HG03175 (cell line): ENCODE measurements around the gene NAV1.

Experiments used
- ATAC-seq: cut with Tn5 transposase; IDR thresholded peaks from one replicate; pipeline ENCODE4 v1.9.1; 2021; ENCODE audit warnings: mild to moderate bottlenecking, moderate library complexity; ENCODE audit not compliant: unreplicated experiment

The NAV1 gene

DNA sequence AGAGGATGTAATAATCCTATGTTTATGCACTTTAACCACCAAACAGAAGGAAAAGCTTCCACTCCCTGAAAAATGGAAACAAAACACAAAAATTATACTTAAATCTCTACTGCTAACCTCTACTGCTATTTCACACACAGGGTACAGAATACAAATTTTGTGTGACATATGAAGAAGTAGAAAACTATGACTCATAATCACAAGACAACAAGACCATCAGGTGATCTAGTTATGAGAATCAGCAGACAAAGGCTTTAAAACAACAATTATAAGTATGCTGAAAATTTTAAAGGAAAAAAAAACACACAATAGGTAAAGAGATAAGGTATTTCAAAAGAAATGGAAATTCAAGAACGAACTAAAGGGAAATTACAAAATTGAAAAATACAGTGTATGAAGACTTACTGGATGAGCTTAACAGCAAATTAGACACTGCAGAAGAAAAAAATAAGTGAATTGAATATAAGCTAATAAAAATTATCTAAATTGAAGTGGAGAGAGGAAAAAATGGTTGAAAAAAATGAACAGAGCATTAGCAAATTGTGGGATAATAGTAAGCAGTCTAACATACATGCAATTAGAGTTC lies 13.6 kb upstream of the NAV1 start:
- ATAC-seq = no peak

DNA sequence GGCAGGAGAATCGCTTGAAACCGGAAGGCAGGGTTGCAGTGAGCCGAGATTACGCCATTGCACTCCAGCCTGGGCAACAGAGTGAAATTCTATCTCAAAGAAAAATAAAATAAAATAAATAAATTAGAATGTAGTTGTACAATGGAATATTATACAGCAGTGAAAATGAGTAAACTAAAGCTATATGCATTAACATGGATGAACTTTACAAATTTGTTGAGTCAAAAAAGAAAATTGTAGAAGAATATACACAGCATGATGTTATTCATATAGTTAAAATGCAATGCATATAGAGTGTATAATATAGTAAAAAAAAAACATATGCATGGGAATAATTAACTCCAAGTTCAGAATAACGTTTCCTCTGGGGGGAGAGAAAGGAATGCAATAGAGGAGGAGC lies 11.0 kb upstream of the NAV1 start:
- no peak for ATAC-seq

DNA sequence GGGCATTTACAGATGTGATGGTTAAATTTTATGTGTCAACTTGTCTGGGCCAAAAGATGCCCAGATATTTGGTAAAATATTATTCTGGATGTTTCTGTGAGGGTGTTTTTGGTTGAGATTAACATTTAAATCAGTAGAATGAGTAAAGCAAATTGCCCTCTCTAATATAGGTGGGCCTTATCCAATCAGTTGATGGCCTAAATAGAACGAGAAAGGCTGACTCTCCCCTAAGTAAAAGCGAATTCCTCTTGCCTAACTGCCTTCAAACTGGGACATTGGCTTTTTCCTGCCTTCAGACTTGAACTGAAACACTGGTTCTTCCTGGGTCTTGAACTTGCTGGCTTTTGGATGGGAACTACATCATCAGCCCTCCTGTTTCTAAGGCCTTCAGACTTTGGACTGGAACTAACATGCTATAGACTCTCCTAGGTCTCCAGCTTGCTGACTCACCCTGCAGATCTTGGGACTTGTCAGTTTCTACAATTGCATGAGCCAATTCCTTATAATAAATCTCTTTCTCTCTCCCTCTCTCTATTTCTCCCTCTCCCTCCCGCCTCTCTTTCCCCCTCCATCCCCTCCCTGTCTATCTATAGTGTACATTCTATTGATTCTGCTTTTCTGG lies 10.2 kb upstream of the NAV1 start:
- ATAC-seq = no peak

DNA sequence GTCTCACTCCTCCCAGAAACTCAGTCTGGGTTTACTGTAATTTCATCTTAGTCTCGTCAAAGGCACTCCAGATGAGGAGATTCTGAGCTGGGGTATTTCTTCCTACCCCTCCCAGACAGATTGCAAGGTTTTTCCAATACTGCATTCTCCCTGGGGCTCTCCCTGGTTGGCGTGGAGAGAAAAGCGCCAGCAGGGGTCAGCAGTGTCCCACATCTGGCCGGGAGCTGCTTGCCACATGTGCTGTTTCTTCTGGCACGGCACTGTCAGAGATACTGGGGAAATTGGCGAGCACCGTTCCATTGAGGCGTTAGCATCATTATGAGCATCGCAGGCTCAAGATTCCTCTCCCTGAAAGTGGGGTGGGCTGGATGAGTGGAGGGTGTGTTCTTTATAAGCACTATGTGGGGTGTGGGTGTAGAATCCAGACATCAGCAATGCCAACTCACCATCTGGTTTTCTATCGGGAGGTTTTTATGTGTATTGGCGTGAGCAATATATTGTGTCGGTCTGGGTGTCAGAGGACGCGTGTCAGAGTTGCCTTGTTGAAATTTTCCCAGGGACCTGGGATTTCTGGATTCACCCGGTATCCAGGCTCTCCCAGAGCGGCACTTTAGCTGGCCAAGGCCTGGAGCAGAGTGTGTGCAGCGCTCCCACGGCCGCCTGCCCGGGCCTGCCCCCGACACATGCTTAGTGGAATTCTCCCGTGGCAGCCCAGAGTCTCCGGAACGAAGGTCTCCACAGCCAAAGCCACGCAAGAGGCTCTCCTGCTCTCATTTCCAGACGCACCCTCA lies 8.0 kb upstream of the NAV1 start:
- ATAC-seq = no peak

DNA sequence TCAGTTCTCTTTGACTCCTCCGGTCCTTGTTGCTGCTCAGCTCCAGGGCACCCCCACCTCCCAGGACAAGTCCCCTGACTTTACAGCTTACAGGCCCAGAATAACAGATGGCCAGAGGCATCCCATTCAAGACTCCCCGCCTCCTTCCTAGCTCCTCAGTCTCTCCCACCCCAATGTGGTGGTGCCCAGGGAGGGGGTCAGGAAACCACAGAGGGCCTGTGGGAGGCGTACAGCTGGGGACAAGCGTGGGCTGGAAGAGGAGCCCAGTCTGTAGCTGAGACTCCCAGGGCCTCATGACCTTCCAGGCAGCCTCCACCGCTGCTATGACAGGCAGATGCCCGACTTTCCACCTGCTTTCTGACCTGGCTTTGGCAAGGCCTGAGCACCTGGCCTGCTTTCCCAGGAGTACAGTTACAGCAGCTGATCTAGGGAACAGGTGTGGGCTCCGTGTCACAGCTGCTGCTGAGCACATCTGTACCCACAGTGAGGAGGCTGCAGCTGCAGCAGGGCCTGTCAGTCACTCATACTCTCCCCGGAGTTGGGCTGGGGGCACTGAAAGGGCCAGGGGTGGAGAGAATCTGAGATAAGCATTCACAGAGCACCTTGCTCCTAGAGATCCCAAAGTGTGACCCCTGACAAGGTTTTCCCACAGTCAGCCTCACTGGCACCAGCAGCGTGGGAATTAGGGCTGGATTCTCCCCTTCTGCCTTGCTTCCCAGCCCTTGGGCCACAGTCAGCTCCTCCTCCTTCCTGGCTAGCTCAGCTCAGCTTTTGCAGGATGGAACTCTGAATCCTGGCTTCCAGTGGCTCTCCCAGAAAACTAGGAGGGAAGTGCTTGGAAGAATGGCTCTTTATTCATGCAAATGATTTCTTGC lies 7.1 kb upstream of the NAV1 start:
- ATAC-seq = no peak

DNA sequence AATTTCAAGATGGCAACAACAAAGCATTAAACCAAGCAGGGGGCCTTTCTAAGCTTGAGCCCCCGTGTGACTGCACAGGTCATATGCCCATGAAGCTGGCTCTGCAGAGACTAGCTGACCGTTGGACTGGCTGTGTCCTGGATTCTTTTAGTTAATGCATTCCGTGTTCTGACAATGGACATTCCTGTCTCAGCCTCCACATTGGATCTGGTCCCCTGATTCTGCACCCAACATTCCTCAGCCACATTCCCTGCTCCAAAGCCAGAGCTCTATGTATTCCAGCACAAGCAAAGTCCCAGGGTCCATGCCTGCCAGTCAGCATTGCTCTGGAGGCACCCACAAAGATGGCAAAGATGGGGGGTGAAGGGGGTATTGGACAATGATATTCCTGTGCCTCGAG lies 5.1 kb upstream of the NAV1 start:
- no peak for ATAC-seq

DNA sequence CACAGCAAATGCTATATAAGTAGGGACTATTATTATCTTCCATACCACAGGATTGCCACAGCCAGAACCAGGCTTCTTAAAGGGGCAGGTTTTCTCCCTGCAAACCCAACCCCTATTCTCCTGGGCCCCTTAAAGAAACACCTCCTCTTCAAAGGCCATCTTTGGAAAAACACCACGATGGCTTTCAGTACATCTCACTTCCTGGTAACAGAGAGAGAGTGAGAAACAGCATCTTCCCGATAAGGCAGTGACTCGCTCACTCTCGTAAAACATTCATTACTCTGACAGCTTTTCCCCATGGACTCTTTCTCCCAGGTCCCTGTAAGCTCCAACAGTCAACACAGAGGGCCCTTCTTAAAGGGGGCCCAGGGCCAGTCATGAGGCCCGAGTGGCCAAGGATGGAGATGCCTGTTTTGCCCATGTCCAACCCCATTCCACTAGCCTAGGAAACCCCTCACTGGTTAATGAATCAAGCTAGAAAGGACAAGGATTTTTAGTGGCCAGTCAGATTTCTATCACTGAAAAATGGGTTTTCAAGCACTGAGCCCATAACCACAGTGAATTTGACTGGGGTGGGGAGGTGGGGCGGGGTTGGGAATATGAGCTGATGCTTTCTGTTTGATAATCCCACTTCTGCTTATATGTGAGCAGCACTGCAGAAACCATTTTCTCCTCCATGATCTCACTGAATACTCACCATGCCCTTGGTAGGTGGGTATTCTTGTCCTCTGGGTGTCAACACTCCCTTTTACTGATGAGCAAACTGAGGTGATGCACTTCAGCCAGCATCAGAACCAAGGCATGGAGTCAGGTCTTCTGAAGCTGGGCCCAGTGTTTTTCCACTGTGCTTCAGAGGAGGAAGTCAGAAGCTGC lies 3.6 kb upstream of the NAV1 start:
- ATAC-seq = no peak

DNA sequence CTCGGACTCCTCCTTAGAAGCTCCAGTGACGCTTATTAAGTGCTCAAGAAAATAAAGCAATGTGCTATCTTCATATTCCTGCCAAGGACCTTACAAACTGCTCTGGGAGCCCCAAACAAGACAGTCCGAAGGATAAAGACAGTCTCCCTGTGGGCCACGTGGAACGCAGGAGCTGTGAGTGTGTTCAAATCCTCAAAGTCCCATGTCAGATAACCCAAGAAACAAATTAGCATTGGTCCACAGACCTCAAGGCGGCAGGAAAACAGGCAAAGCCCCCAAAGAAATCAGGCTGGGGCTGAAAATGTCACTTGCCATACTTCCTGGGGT lies 3.0 kb upstream of the NAV1 start:
- no peak for ATAC-seq

DNA sequence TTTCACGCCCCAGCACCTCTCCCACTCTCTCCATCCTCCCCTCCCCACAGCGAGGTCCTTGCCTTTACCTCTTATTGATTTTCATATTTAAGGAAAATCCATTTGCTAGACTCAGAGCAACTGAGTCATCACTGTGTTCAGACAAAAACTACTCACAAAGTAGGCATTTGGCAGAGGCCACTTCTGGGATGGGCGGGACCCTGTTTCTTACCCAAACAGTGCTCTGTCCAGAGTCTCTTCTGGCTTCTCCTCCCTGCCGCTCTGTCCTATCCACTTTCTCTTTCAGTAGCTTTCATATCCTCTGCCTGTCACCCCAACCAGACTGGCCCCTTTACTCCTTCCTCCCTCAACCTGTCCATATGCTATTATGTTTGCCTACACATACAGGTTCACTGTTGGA lies 2.4 kb upstream of the NAV1 start:
- ATAC-seq = no peak

DNA sequence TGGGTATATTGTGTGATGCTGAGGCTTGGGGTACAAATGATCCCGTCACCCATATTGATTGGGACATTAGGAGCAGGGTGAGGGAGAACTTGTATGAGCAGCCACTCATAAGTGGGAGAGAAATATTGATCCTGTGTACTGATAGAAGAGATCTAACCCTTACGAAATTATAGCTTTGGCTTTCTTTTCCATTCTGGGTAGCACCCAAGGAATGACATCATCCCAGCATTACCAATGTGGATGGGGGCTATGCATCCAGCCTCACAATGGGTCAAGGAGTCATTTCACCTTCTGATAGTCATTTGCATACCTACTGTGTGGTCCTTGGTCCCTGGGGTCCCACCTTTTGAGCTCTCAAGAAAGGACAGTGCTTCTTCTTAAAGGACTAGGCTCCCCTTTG lies 1.9 kb upstream of the NAV1 start:
- ATAC-seq = no peak

DNA sequence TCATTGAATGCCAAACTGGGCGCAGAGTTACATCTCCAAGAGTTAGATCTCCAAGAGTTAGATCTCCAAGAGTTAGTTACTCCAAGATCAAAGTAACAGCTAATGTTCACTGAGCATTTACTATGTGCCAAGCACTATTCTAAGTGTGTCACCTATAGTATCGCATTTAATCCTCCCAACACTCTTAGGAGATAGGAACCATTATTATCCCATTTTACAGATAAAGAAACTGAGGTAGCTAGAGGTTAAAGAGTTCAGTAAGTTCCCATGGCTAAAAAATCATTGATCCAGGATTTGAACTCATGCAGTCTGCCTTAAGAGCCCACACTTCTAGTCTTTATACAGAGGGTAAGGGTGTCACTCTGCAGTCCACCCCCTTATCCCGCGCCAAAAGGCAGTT lies 1.5 kb upstream of the NAV1 start:
- no peak for ATAC-seq

DNA sequence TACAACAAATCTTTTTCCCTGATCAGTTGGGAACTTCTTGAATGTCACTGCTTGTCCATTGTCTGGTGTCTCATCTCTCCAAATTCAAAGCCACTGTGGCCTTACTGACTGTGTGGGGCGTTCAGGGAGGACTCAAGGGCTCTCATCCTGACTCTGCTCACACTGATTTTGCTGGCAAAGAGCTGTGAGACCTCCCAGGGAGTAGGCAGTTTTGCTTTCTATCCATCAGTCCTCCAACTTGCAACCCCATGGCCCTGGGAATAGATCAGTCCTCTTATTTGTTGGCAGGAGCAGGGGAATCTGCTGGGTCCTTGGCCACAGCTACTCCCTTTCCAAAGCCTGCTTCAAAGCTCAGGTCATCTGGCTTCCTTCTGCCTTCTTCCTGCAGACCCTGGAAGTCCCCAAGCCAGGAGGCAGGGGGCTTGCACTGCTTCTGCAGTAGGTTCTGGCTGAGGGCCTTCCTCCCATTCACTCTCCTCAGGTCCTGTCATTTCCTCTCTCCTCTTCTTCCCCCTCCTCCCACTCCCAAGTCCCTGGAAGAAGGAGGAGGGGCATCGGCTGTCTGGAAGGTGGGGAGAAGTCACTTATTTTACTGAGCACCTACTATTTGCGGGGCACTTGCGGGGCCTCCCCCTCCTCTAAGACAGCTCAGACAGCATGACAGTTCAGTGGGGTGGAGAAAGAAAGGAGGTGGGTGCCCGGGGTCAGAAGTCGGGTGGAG lies 876 bp upstream of the NAV1 start:
- no peak for ATAC-seq

DNA sequence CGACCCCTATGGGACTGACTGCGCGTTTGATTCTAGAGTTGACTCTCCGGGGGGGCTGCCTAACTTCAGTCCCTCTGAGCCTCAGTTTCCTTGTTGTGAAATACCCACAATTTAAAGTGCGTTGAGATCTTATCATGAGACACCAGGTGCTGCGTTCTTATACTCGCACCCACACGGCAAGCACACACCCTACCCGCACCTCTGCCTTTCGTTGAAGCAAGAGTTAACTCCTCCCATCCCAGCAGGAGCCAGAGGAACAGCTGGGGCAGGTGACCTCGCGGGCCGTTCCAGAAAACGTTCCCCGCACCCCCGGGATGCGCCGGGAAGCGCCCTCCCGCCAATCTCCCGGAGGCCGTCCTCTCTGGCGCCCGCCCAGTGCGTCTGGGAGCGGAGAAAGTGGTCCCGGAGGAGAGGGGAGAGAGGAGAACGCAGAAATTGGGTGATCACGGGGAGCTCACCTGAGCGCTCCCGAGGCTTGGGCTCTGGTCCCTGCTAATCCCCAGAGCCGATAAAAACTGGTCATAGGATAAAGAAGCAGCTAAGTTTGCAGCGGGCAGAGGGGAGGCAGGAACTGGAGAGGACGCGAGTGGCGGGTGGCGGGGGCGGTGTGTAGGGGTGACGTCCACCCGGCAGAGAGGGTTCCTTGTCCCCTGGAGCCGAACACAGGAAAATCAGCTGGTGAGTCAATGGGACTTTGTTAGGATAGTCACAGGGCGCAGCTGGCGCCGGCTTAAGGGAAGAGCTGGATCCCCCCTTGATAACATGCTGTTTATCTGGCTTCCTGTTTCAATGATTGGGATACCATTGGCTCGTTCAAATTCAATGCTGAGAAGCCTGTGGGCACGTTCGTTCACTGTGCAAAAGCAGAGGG lies 869 bp downstream of the NAV1 start:
- no peak for ATAC-seq

DNA sequence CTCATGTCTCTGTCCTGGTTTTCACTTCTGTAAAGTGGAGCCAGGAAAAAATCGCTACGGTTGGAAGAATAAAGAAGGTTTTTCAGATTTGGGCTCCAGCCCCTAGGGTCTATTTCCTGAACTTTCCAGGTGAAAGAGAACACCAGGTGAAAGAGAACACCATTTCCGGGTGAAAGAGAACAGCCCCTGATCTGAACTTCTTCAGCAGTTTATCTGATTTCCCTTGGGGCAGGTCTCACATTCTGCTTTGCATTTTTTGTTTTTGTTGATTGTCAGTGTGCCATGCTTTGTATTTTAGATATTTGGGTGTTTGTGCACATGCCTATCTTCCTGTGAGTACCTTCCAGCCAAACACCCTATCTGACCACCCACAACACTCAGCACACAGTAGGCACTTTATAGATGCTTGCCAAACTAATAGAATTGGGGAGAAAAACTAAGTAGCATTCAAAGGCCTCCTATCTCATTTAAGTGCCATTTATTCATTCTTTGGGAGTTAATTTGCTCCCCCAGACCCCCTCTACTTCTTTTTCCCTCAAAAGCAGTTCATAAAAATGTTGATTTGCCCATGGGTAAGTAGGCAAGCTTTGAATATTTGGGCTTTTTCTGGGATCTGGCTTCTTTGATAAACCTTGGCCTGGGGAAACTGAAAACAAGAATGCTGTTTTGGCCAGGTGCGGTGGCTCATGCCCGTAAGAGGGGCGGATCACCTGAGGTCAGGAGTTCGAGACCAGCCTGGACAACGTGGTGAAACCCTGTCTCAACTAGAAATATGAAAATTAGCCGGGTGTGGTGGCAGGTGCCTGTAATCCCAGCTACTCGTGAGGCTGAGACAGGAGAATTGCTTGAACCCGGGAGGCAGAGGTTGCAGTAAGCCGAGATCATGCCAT lies 2.2 kb downstream of the NAV1 start:
- no peak for ATAC-seq

DNA sequence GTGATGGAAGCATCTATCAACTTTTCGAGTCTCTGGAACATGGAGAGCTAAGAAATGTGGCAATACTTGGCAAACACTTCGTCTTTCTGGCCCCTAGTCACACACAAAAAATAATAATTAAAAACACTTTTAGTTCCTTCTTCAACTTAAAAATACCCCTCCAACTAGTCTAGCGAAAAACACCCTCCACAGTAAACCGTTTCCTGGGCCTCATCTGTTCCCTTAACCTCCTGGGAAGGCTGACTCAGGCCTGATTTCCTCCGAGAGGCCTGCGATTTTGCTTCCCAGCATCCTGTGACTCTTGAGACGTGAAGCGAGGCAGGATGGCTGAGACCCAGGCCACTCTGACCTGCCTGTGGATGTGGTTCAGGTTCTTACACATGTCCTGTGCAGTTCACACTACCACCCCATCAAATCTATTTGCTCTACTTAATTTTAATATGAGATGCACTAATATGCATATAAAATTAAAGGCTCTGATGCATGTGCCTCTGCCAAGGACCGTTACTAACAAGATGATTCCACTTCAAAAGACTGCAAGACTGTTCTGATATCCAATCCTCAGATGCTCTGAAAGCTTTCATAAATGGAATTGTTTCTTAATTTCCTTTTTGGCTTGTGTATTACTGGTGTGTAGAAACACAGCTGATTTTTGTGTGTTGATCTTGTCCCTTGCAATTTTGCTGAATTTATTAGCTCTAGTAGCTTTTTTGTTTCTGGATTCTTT lies 3.5 kb downstream of the NAV1 start:
- ATAC-seq = no peak

DNA sequence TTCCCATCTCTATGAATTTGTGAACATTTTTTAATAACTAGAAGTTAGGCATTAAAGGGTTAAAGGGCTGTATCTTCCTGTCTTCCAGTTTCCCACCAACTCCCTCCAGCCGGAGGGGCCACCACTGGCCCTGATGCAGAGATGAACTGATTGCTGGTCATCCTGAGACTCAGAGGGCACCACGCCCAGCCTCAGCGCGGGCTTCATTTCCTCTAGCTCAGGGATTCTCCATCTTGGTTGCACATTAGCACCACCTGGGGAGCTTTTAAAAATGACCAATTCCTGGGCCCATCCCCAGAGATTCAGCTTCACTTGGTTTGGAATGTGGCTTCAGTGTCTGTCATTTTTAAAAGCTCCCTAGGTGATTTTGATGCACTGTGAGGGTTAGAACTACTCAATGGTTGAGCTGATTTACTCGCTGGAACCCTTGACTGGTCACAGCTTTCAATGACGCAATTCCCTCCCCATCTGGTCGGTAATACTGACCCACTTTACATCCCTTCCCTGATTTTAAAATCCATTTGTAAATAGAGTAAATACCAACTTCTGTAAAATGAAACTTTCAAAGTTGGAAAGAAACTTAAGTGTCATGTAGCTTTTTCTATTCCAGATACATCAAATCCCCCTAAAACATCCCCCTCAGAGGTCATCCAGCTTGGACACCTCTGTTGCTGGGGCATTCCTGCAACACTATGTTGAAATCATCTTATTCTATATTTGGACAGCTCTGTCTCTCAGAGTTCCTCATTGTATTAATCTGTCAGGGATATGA lies 5.1 kb downstream of the NAV1 start:
- no peak for ATAC-seq

DNA sequence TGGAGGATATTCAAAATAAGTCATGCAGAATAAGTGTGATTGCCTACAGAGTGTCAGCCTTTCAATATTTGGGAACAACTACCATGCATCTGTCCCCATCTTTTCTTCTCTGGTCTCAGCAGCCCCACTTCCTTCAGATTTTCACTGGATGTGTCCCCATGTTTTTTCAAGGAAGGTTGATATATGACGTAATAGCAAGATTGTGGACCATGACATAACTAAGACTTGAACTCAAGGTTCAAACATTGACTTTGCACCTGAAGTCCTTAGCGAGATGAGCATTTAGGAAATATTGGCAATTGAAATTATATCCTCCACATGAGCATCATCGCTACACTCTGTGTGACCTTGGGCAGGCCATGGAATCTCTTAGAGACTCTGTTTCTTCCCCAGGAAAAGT lies 5.8 kb downstream of the NAV1 start:
- no peak for ATAC-seq
